Activated CD8-positive, alpha-beta memory T cell treated with anti-CD3 and anti-CD28 coated beads, Interleukin-2, amount 50 U/mL, for 1 hour (primary cell): Measurements from ENCODE around the gene RCL1.
"Not testable (repeated sequence)": the region's sequence is repeated elsewhere in the genome, so short reads cannot be mapped to it uniquely, and the experiment has no call there.

Source experiments
- DNase-seq: peaks from one replicate; pipeline ENCODE4 v3.0.0-alpha.2; 2020; ENCODE audit errors: extremely low read depth

Gene RCL1

DNA sequence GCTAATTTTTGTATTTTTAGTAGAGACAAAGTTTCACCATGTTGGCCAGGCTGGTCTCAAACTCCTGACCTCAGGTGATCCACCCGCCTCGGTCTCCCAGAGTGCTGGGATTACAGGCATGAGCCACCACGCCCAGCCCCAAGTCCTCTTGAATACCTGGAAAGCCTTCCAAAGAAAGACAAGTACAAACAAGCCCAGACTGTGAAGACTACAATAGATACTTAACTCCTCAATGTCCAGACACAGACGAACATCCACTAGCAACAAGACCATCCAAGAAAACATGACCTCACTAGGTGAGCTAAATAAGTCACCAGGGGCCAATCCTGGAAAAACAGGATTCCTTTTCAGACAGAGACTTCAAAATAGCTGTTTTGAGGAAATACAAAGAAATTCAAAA lies 9.6 kb upstream of the RCL1 start:
- not testable (repeated sequence) for DNase-seq

DNA sequence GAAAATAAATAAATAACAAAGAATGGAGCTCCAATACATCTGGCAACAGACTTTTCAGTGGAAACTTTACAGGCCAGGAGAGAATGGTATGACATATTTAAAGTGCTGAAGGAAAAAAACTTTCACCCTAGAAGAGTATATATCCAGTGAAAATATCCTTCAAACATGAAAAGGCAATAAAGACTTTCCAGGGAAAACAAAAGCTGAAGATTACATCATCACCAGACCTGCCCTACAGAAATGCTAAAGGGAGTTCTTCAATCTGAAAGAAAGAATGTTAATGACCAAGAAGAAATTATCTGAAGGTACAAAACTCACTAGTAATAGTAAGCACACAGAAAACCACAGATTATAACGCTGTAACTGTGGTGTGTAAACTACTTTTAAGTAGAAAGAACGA lies 8.3 kb upstream of the RCL1 start:
- no peak for DNase-seq

DNA sequence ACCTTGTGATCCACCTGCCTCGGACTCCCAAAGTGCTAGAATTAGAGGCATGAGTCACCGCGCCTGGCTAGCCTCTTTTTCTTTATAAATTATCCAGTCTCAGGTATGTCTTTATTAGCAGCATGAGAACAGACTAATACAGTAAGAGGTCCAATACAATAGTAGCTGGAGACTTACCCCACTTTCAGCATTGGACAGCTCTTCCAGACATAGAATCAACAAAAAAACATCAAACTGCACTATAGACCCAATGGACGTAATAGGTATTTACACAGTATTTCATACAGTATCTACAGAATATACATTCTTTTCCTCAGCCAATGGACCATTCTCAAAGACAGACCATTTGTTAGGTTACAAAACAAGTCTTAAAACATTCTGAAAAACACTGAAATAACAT lies 6.1 kb upstream of the RCL1 start:
- no peak for DNase-seq

DNA sequence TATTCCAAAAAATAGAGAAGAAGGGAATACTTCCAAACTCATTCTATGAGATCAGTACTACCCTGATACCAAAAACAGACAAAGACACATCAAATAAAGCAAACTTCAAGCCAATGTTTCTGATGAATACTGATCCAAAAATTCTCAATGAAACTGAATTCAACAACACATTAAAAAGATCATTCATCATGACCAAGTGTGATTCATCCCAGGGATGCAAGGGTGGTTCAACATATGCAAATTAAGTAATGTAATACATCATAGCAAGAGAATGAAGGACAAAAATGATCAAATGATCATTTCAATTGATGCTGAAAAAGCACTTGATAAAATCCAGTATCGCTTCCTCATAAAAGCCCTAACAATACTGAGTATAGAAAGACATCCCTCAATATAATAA lies 4.9 kb upstream of the RCL1 start:
- no peak for DNase-seq

DNA sequence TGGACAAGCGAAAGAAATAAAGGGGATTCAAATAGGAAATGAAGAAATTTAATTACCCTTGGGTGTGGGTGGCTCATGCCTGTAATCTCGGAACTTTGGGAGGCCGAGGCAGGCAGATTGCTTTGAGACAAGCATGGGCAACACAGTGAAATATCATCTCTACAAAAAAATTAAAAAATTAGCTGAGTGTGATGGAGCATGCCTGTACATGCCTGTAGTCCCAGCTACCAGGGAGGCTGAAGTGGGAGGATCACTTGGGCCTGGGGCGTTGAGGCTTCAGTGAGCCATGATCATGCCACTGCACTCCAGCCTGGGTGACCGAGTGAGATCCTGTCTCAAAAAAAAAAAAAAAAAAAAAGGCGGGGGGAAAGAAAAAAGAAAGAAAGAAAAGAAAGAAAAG lies 4.0 kb upstream of the RCL1 start:
- DNase-seq = no peak

DNA sequence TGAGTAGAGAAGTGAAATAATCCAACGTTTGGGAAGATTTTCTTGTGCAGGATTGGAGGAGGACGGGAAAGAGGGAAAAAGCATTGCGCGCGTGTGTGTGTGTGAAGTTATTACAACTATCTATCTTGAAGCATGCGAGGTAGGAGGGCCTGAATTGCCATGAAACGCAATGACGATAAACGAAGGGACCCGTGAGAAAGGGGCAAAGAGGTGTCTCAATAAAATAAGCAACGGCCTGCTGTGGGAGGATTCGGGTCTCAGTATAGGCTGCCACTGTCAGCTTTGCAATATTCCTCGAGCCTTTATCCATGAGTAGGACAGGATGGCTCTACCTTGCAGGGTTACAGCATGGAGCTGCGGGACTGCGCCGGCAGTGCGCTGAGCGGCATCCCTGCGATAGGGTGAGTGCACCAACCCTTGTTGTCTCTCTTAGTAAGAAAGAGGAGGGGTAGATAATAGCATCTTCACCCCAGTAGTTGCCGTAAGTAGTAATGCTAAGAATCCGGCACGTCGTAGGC lies 631 bp upstream of the RCL1 start:
- no peak for DNase-seq

DNA sequence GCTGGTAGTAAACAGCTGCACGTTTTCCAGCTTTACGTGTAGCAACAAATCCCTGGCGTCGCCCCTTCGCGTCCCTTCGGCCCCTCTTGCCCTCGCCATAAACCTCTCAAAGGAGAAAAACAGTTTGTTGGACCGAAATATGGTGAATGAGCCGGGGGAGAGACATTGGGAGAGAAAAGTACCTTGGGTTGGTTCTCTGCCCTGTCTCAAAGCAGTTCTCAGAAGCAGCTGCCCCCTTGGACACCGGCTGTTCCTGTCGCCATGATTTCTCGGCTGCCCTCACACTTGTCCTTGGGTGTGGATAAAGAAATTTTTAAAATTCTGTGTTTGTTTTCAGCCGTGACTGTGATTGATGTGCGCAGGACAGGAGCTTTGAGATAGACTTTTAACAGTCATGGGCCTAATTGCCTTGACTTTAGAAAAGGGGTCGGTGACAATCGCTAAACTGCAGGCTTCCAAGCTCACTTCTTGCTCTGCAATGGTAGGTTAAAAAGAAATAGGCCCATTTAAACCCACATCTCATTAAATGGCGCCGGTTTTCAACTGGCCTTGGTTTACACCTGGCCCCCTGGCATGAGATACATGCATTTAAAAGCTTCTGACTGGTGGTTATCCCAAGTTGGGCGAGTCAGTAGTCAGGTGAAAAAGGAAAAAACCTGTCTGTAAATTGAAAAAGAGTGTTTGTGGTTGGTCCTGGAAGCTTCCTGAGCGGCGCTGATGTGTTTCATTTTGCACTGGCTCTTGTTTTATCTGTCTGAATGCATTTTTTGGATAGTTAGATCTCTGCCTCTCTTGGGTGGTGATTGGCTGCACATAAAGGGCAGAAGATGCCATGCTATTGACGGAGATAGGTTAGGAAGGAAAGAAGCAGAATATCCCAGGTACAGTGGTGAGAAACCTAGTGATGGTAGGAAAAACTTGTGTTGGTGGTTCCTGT lies 983 bp downstream of the RCL1 start:
- no peak for DNase-seq

DNA sequence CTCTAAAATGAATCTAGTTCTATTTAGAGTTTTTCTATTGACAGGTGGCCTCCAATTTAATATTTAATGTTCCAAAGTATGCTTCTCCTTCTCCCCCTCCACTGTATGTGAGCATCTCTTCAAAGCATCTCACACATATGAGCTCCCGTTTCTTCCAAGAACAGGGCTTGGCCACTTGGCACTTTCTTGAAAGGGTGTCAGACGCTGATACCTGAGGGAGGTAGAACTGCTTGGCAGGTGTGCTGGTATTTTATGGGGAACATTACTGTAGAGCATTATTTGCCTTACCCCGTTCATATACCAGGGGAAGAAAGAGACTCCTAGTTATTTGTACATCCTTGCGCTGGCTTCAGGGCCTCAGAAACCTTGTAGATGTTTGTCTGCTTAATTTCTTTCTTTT lies 1.9 kb downstream of the RCL1 start:
- DNase-seq = no peak

DNA sequence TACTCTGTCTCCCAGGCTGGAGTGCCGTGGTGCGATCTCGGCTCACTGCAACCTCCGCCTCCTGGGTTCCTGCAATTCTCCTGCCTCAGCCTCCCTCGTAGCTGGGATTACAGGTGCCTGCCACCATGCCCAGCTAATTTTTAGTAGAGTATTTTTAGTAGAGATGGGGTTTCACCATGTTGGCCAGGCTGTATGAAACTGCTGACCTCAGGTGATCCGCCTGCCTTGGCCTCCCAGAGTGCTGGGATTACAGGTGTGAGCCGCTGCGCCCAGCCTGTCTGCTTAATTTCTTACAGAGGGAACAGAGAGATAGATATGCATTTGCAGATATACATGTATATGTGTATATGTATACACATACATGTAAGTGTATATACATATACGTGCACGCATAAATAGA lies 2.4 kb downstream of the RCL1 start:
- not testable (repeated sequence) for DNase-seq

DNA sequence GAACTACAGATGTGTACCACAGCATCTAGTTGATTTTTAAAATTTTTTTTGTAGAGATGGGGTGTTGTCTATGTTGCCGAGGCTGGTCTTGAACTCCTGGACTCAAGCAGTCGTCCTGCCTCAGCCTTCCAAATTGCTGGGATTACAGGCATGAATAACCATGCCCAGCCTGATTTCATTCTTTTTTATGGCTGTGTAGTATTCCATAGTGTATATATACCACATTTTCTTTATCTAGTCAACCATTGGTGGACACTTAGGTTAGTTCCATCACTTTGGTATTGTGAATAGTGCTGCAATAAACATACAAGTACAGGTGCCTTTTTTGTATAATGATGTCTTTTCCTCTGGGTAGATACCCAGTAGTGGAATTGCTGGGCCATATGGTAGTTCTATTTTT lies 3.8 kb downstream of the RCL1 start:
- DNase-seq = no peak

DNA sequence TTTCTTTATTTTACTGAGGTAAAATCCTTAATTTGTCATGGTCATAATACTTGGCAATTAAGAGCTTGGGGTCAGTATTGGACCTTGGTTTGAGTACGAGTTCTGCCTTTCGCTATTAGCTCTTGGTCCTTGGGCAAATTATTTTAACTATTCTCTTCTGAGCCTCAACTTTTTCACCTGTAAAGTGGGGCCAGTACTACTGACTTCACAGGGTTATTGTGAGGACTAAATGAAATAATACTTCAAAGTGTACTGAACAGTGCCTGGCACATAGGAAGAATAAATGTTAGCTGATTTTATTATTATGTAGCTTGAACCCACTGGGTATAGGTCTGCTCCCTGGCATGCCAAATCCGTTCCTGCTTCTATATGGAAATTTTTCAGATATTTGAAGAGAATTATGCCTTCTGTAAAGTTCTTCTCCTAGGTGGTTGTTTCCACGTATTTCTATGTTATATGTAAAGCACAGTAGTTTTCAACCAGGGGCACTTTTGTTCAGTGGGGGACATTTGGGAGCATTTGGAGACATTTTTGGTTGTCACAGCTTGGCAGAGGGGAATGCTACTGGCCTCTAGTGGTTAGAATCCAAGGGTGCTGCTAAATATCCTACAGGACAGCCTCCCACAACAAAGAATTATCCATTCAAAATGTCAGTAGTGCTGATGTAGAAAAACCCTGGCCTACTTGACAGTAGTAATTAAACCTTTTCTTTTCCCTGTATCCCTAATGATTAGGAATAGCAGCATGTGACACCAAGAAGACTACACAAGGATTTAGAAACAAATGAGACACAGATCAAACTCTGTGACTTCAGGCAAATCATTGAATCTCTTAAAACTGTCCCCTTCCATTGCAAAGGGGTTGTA lies 4.5 kb downstream of the RCL1 start:
- no peak for DNase-seq

DNA sequence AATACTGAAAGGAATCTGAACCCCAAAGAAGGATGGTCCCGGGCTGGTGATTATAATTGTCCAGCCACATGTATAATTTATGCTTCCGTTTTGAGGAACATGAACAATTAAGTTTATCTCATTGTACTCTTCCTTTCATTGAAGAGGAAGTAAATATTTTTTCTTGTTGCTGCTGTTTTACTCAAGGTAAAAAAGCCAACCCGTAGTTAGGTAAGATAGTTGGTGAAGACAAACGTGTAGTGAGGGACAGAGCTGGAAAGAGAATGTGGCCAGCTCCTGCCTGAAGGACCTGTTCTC lies 5.1 kb downstream of the RCL1 start:
- no peak for DNase-seq

DNA sequence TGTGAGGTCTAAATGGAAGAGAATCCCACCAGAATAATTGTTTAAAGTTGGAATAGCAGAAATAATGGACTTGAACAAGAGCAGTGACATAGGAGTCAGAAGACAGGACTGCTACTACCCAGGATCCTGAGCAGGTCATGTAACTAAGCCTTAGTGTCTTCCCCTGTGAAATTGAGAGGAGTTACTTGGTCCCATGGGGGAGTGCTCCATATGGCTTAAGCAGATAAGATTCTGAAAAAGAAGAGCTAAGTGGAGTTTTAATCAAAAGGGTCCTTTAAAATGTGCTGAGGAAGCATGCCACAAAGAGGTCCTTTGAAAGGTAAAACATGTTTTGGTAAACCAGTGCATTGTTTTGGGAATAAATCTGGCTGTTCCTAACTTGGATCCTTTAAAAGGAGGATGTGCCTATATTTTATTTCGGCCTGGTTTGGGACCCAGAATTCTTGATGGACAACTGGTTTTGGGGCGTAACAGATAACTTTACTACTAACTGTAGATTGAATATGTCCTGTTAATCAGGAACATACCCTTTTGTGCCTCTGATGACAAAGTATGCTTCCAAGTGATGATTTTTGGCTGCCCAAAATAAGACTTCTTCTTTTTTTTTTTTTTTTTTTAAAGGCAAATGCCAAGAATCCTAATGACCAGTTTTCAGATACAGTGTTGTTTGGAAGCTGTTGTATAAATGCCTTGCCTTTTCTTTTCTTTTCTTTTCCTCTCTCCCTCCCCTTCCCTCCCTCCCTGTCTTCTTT lies 5.7 kb downstream of the RCL1 start:
- no peak for DNase-seq

DNA sequence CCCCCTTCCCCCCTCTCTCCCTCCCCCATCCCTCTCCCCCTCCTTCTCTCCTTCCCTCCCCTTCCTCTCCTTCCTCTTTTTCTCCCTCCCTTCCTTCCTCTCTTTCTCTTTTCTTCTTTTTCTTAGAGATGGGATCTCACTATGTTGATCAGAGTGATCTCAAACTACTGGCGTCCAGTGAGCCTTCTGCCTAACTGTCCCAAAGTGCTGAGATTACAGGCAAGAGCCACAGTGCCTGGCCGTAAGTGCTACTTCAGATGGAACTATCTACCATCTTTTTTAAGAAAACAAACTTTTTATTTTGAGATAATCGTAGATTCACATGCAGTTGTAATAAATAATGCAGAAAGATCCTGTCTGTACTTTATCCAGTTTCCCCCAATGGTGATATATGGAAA lies 6.3 kb downstream of the RCL1 start:
- DNase-seq = no peak

DNA sequence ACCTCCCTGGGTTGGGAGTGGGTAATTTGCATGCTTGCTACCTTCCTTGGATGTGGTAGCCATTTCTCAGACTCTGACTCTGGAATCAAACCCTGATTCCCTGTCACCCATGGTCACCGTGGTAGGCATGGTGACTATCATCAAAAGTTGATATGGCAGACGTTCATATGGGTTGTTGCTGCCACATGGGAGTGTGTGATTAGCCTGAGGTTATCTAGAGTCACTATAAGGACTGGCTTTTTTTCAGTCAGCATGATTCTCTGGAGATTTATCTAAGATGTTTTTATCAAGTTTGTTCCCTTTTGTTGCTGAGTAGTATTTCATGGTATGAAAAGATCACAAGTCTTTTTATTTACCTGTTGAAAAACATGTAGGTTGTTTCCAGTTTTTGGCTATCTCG lies 7.0 kb downstream of the RCL1 start:
- DNase-seq = no peak

DNA sequence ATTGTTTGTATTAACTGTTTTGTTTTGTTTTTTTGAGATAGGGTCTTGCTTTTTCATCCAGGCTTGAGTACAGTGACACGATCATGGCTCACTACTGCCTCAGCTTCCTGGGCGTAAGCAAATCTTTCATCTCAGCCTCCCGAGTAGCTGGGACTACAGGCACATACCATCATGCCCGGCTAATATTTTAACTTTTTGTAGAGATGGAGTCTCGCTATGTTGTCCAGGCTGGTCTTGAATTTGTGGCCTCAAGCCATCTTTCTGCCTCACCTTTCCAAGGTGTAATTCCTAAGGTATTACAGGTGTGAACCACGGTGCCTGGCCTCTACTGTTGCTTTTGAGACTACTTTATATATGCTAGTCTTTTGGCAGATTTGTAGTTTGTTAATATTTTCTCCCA lies 8.4 kb downstream of the RCL1 start:
- no peak for DNase-seq

DNA sequence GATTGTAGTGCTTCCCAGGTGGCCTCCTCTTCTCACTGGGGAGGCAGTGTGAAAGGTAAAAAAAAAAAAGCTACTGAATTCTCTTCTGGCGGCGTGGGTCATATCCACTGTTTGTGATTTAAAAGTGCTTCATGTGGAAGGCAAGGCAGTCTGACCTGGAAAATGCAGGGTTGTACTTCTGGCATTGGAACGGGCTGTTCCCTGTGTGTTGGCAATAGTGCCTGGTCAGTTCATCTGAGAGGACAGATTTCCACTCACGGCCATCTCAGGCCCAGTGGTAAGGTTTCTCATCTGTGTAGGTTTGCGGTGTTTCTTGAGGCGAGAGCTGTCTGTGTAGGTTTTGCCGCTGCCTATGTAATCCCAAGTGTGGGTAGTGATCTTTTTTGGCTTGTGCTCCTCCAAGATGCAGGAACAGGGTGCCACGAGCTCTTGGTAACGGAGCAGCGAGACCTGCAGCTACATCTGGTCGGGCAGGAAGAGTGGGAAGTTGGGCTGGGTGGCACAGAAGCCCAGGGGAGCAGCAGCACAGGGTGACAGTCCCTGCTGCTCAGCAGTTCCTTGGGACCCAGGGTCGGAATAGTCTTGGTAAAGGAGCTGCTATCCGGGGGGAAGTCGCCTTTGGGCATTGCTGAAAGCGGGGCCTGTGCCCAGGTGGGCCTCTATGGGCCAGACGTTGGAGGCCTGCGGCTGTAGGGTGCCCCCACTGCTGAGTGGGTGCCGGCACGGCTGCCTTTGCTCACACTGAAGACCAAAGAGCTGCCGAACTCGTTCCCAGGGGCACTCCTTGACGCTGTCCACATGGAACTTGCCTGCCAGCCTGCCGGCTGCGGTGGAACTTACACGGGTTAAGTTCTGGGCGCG lies 11.2 kb downstream of the RCL1 start:
- no peak for DNase-seq

DNA sequence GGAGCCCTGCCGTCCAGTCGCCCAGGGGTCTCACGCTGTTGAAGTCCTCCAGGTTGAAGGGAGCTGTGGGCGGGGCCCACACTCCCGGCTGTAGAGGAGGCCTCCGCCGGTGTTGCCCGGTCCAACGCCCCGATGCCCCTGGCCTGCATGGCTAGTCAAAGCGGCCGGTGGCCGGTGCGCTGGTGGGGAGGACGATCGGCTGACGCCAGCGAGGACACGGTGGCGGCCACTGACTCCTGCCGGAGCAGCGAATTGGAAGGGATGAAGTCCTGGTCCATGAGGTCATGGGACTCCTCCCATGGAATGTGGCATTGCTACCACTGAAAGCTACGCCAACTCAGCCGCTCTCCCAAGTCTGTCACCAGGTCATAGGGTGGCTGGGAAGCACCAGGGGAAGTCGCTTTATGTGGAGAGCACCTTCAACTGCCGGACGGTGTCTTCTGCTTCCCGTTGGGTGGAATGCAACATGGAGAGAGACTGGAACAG lies 11.8 kb downstream of the RCL1 start:
- DNase-seq = no peak

DNA sequence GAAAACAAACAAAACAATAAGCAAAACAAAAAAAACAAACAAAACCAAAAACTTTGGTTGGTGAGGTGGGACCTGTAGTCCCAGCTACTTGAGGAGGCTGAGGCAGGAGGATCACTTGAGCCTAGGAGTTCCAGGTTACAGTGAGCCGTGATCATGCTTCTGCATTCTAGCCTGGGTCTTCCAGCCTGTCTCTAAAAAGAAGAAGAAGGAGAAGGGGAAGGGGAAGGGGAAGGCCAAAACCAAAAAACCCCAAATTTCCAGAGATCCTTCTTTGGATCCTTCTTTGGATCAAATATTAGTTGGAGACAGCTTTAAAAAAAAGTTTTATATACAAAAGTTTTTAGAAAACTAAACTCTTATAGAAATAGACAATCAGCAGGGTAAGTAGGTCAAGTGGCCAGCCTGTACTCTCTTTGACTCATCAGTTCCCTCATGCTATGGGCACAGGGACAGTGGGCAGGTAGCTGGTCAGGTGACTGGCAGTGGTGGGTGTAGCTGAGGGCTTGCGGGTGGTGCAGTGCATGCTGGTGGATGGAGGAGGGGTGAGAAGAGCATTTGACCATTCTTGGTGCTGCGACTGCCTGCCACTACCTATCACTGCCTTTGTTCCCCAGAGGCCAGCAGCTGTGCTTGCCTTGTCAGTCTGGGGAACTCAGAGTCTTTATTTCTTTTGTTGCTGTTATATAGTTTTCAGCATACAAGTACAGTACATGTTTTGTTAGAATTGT lies 12.6 kb downstream of the RCL1 start:
- no peak for DNase-seq

DNA sequence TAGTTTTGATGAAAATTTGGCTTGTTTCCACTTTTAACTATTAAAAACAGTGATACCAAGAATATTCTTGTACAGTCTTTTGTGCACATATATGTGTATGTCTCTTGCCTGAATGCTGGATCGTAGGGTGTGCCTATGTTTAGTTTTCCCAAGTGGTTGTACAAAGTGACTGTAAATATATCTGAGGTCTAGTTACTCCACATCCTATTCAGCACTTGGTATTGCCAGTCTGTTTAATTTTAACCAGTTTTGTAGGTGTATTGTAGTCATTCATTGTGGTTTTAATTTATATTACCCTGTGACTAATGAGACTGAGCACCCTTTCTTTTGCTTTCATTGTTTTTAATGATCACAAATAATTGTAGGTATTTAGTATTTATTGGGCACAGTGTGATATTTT lies 17.8 kb downstream of the RCL1 start:
- DNase-seq = no peak
